NAMALWA (cell line): ENCODE measurements around the gene FNTB.
"Not testable (repeated sequence)": the region's sequence is repeated elsewhere in the genome, so short reads cannot be mapped to it uniquely, and the experiment has no call there.

Experiments
- DNase-seq: peaks from one replicate; pipeline ENCODE4 v3.0.0-alpha.2; 2015; ENCODE audit warnings: low spot score

The FNTB gene

GRCh38 chr14:65084554-65085505 lies 98.1 kb downstream of the FNTB start:
- DNase-seq: no peak

- not testable (repeated sequence) for DNase-seq
Measured at GRCh38 chr14:65086686-65087085, 100.0 kb downstream of the FNTB start.

- DNase-seq: not testable (repeated sequence)
Measured at GRCh38 chr14:65087835-65088234, 101.1 kb downstream of the FNTB start.

GRCh38 chr14:65092349-65092748 lies 105.7 kb downstream of the FNTB start:
- DNase-seq: no peak

- no peak for DNase-seq
Measured at GRCh38 chr14:65095633-65096205, 109.0 kb downstream of the FNTB start.

- no peak for DNase-seq
Measured at GRCh38 chr14:65096323-65097089, 109.8 kb downstream of the FNTB start.

GRCh38 chr14:65098586-65098985 lies 111.9 kb downstream of the FNTB start:
- peak; percentile 52 for DNase-seq

- DNase-seq: peak; percentile 26
Measured at GRCh38 chr14:65100922-65101541, 114.3 kb downstream of the FNTB start.

GRCh38 chr14:65101631-65102440 lies 115.1 kb downstream of the FNTB start:
- peak; percentile 12 for DNase-seq

- DNase-seq: peak; percentile 92
Measured at GRCh38 chr14:65102441-65103149, 115.9 kb downstream of the FNTB start, which contains the start of gene MAX. MAX (minus strand) TSS chr14:65102517; CDS start chr14:65102339, 178 bp downstream.

- no peak for DNase-seq
Measured at GRCh38 chr14:65103150-65103760, 116.6 kb downstream of the FNTB start.

- DNase-seq: no peak
Measured at GRCh38 chr14:65104791-65105190, 118.1 kb downstream of the FNTB start.

GRCh38 chr14:65106316-65106715 lies 119.6 kb downstream of the FNTB start:
- DNase-seq: no peak

GRCh38 chr14:65106736-65107135 lies 120.0 kb downstream of the FNTB start:
- DNase-seq: no peak

GRCh38 chr14:65107200-65107599 lies 120.5 kb downstream of the FNTB start:
- DNase-seq: no peak

- DNase-seq: no peak
Measured at GRCh38 chr14:65109357-65109756, 122.7 kb downstream of the FNTB start.

- no peak for DNase-seq
Measured at GRCh38 chr14:65110525-65110924, 123.8 kb downstream of the FNTB start.
